Measurements from ENCODE around the gene KCNA1.

The KCNA1 gene

DNA sequence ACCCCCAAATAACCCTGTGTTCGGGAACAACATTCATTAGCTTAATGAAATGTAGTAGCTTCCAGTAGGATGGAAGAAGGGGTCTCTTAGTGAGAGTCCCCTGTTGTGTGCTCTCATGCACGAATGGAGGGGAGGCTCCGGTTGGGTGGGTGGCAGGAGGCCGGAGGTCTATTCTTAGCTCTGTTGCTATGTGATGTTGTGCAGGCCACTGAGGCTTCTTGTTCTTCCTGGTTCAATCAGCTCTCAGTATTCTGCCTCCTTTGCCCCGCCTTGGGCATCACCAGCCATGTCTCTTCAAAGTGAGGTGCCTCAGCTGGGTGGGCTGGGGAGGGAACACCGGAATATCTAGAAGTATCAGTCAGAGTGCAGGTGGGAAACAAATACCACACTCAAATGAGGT, 50.8 kb downstream of the KCNA1 start:
- DNase-seq (ENCODE audit: low spot score) = no peak

DNA sequence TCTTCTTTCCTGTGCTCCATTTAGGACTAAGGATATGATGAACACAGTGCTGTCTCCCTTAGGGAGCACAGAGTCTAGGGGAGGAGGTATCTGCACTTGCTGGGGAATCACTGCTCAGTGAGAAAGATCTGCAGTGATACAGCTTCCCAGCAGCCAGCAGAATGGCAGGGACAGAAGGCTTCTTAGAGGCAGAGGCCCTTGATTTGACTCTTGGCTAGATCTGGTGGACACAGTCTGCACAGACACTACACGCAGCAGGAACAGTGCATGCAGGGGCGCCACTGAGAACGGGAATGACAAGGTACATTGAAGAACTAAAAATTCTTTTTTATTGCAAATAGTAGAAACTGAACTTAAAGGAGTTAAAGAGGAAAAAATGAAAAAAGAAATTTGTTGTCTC, 51.6 kb downstream of the KCNA1 start:
- no peak for DNase-seq (ENCODE audit: low spot score)

DNA sequence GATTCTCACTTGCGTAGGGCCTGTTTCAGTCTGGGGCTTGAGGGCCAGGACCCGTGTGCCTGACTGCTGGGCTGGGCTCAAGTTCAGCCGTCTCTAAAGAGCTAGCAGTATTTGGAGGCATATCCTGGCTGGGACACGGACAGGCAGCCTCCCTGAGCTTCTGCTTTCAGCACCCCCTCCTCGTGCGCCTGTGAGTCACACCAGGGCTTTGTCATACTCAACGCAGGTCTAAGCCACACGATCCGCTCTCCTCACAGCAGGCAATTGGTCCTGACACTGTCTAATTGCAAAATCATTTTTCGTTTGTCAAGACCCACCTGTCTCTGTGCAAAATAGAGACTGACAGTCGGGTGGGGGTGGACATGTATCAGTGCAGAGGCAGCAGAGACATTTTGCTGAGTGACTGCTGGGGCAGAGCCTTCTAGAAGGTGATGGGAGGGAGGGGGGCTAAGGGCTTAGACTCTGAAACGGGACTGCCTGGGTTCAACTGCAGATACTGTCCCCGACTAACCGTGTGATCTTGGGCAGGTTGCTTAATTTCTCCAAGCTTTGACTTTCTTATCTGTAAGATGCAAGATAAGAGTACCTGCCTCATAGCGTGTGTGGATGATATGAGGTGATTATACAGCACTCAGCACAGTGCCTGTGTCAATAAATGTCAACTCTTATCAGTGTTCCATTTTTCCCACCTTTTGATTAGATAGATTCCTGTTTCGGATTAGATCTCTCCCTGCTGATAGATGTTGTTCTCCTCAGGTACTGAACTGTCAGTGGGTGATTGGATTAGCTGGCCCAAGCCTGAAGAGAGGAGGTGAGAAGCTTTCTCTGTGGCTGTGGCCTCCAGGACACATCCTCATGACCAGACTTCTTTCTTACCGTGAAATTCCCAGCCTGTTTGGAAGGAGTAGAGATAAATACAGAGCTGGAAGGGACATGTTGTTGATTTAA, 53.1 kb downstream of the KCNA1 start:
- no peak for DNase-seq (ENCODE audit: low spot score)
